HG03039 (cell line): ENCODE measurements around the gene OAS3.
"Not testable (repeated sequence)": the region's sequence is repeated elsewhere in the genome, so short reads cannot be mapped to it uniquely, and the experiment has no call there.

ENCODE experiments used
- ATAC-seq: cut with Tn5 transposase; IDR thresholded peaks from one replicate; pipeline ENCODE4 v1.9.1; 2021; ENCODE audit warnings: mild to moderate bottlenecking, moderate library complexity; ENCODE audit not compliant: unreplicated experiment

Gene OAS3

GRCh38 chr12:112979041-112979680 lies 40.9 kb downstream of the OAS3 start:
- ATAC-seq, result no peak

- no peak for ATAC-seq
Measured at GRCh38 chr12:112980491-112981158, 42.4 kb downstream of the OAS3 start.

- ATAC-seq, result no peak
Measured at GRCh38 chr12:112985642-112986290, 47.5 kb downstream of the OAS3 start.

- no peak for ATAC-seq
Measured at GRCh38 chr12:112986291-112986800, 48.1 kb downstream of the OAS3 start.

- no peak for ATAC-seq
Measured at GRCh38 chr12:112987561-112987960, 49.3 kb downstream of the OAS3 start.

- no peak for ATAC-seq
Measured at GRCh38 chr12:112988224-112988623, 50.0 kb downstream of the OAS3 start.

- ATAC-seq, result not testable (repeated sequence)
Measured at GRCh38 chr12:112988823-112989385, 50.6 kb downstream of the OAS3 start.

- no peak for ATAC-seq
Measured at GRCh38 chr12:112989806-112990205, 51.5 kb downstream of the OAS3 start.

- ATAC-seq, result no peak
Measured at GRCh38 chr12:112992541-112993398, 54.5 kb downstream of the OAS3 start.

GRCh38 chr12:112995008-112995407 lies 56.7 kb downstream of the OAS3 start:
- no peak for ATAC-seq

GRCh38 chr12:112996501-112996900 lies 58.2 kb downstream of the OAS3 start:
- ATAC-seq, result no peak

- ATAC-seq, result no peak
Measured at GRCh38 chr12:112997506-112997905, 59.2 kb downstream of the OAS3 start.

GRCh38 chr12:112998987-112999767 lies 60.9 kb downstream of the OAS3 start:
- ATAC-seq, result no peak

- ATAC-seq, result no peak
Measured at GRCh38 chr12:113000433-113000832, 62.2 kb downstream of the OAS3 start.

- no peak for ATAC-seq
Measured at GRCh38 chr12:113002155-113002554, 63.9 kb downstream of the OAS3 start.

- no peak for ATAC-seq
Measured at GRCh38 chr12:113002676-113003075, 64.4 kb downstream of the OAS3 start.

- no peak for ATAC-seq
Measured at GRCh38 chr12:113003636-113004035, 65.4 kb downstream of the OAS3 start.

- ATAC-seq, result no peak
Measured at GRCh38 chr12:113005762-113006161, 67.5 kb downstream of the OAS3 start.

- ATAC-seq, result no peak
Measured at GRCh38 chr12:113006206-113006605, 67.9 kb downstream of the OAS3 start.

GRCh38 chr12:113006641-113007040 lies 68.4 kb downstream of the OAS3 start:
- no peak for ATAC-seq
